Sigmoid colon (tissue), 4 donors: ENCODE measurements around the gene VASH2.

Source experiments
- CTCF ChIP-seq, 4 experiments: fragments of 450-650 bp in 3 of 4; fragments of 200-600 bp in 1 of 4; IDR thresholded peaks; one replicate each; pipeline ENCODE4 v1.5.1; 2016 to 2019; ENCODE audit warnings: antibody characterized with exemption in 4 of 4, mild to moderate bottlenecking in 3 of 4, moderate library complexity in 2 of 4
- EP300 ChIP-seq, 4 donors: sonication (generic); formaldehyde crosslinking; IDR thresholded peaks; one replicate each; pipeline ENCODE4 v1.6.1; 2017; ENCODE audit warnings: antibody characterized with exemption in 4 of 4
- POLR2AphosphoS5 ChIP-seq, 4 donors: sonication (generic); formaldehyde crosslinking; IDR thresholded peaks; one replicate each; pipeline ENCODE4 v1.6.1; 2017; ENCODE audit warnings: antibody characterized with exemption in 4 of 4

- no peak for TF ChIP-seq CTCF (IDR thresholded peaks at IDR 0.05)
- TF ChIP-seq POLR2AphosphoS5 (IDR thresholded peaks at IDR 0.05): no peak
- no peak for TF ChIP-seq EP300 (IDR thresholded peaks at IDR 0.05)
Observed at GRCh38 chr1:213032651-213033050, 82.3 kb downstream of the VASH2 start.
